WTC11 (cell line): ENCODE results near the gene EFCAB8.

ENCODE experiments used
- CREM ChIP-seq: sonication (generic); formaldehyde crosslinking; IDR thresholded peaks from 2 replicates; pipeline ENCODE4 v1.8.1; 2022; ENCODE audit warnings: mild to moderate bottlenecking, missing genetic modification reagents, moderate library complexity
- CTCF ChIP-seq: fragments of 200-600 bp; IDR thresholded peaks from 2 replicates; pipeline ENCODE4 v1.8.0; 2022; ENCODE audit warnings: antibody characterized with exemption
- ESRRA ChIP-seq: sonication (generic); formaldehyde crosslinking; IDR thresholded peaks from 2 replicates; pipeline ENCODE4 v1.8.1; 2022; ENCODE audit warnings: mild to moderate bottlenecking, missing genetic modification reagents, borderline replicate concordance
- KAT7 ChIP-seq: sonication (generic); formaldehyde crosslinking; IDR thresholded peaks from 2 replicates; pipeline ENCODE4 v1.8.1; 2023; ENCODE audit warnings: missing genetic modification reagents, mild to moderate bottlenecking, borderline replicate concordance
- NR1H2 ChIP-seq: sonication (generic); formaldehyde crosslinking; IDR thresholded peaks from 2 replicates; pipeline ENCODE4 v1.9.0; 2021; ENCODE audit warnings: mild to moderate bottlenecking, moderate library complexity, missing genetic modification reagents
- TEAD4 ChIP-seq: sonication (generic); formaldehyde crosslinking; IDR thresholded peaks from 2 replicates; pipeline ENCODE4 v1.8.0; 2022; ENCODE audit warnings: mild to moderate bottlenecking, missing genetic modification reagents
- USF2 ChIP-seq: sonication (generic); formaldehyde crosslinking; IDR thresholded peaks from 2 replicates; pipeline ENCODE4 v1.8.1; 2023; ENCODE audit warnings: mild to moderate bottlenecking, missing genetic modification reagents, moderate library complexity

- TF ChIP-seq CREM (no peak), TEAD4 (CRISPR knock-in tag) (no peak), ESRRA (CRISPR knock-in tag) (no peak), CTCF (no peak), KAT7 (CRISPR knock-in tag) (no peak), NR1H2 (no peak), USF2 (CRISPR knock-in tag) (no peak)
Measured at GRCh38 chr20:32891491-32891890, 32.8 kb downstream of the EFCAB8 start.
